Transverse colon (tissue), 4 donors: ENCODE results near the gene DKK3. TPM values are rescaled to one million over a fixed set of nuclear protein-coding genes. Genes with fewer than 3 reads are reported as not detected.
A peak's percentile ranks its signal among the peaks of the same experiment; 100 is the strongest.

Experiments used
- DNase-seq: peaks from one replicate; pipeline ENCODE4 v3.0.0-alpha.2; 2019
- H3K27ac ChIP-seq, 4 donors: fragments of 200-600 bp; sonication (generic); 2 replicates each; pipeline ENCODE4 v1.5.1; 2016 to 2018; ENCODE audit warnings: inconsistent platforms in 4 of 4
- H3K27me3 ChIP-seq: fragments of 200-600 bp; sonication (generic); 2 replicates; pipeline ENCODE4 v1.5.1; 2017; ENCODE audit warnings: inconsistent platforms
- H3K36me3 ChIP-seq, 4 donors: fragments of 200-600 bp; sonication (generic); 2 replicates each; pipeline ENCODE4 v1.5.1; 2017 to 2019; ENCODE audit warnings: inconsistent platforms in 4 of 4
- H3K4me1 ChIP-seq, 4 donors: fragments of 200-600 bp; sonication (generic); 2 replicates each; pipeline ENCODE4 v1.5.1; 2017 to 2020; ENCODE audit warnings: inconsistent platforms in 4 of 4
- H3K4me3 ChIP-seq, 4 donors: fragments of 200-600 bp; sonication (generic); 1 replicate in 1 of 4; 2 replicates in 3 of 4; pipeline versions ENCODE4 v1.5.1 to v1.6.1; 2017 to 2019; ENCODE audit warnings: inconsistent platforms in 4 of 4
- H3K9me3 ChIP-seq, 2 donors: fragments of 200-600 bp; sonication (generic); 2 replicates each; pipeline ENCODE4 v1.5.1; 2017 to 2019; ENCODE audit warnings: inconsistent platforms in 2 of 2
- EP300 ChIP-seq: sonication (generic); formaldehyde crosslinking; IDR thresholded peaks from one replicate; pipeline ENCODE4 v1.6.1; 2017; ENCODE audit warnings: antibody characterized with exemption, low read depth
- POLR2A ChIP-seq: fragments of 450-650 bp; IDR thresholded peaks from one replicate; pipeline ENCODE4 v1.6.1; 2016; ENCODE audit warnings: antibody characterized with exemption, mild to moderate bottlenecking, moderate library complexity
- POLR2AphosphoS5 ChIP-seq, 3 donors: sonication (generic); formaldehyde crosslinking; IDR thresholded peaks; one replicate each; pipeline ENCODE4 v1.6.1; 2016; ENCODE audit warnings: antibody characterized with exemption in 3 of 3
- WGBS, 2 donors: methylation state at CpG; one replicate each; pipeline ENCODE4 v1.1.5; 2018; ENCODE audit warnings: low coverage in 1 of 2; 5-methylcytosine and 5-hydroxymethylcytosine counted together
- in situ Hi-C, 4 donors: fragments of 200-750 bp; cut with MboI; loops; one replicate each; pipeline versions ENCODE4 v1.15.0 to v1.15.1; 2017; ENCODE audit warnings: low sequenced_read_pairs in 3 of 4, low pct_ligation_motif_present in 1 of 4, low pct_unique_long_range_greater_than_20kb in 1 of 4
- intact Hi-C: fragments of 100-400 bp; cut with DNase I; formaldehyde crosslinking; loops from one replicate; pipeline ENCODE4 v1.15.1; 2023; ENCODE audit warnings: low total_unique reads
- total RNA-seq, 4 donors: library from RNA; depleted of rRNA; stranded (reverse); fragments of >200 nt; gene quantifications; one replicate each; pipeline ENCODE4 v1.1.0, GENCODE V29; 2016
- TF ChIP-seq, protein P1 (sequence below), 5 experiments: fragments of 200-600 bp in 3 of 5; fragments of 450-650 bp in 2 of 5; sonication (generic) in 3 of 5; IDR thresholded peaks; 1 replicate in 2 of 5; 2 replicates in 3 of 5; pipeline ENCODE4 v1.5.1; 2016 to 2017; ENCODE audit warnings: antibody characterized with exemption in 5 of 5, inconsistent platforms in 3 of 5, mild to moderate bottlenecking in 2 of 5, moderate library complexity in 1 of 5

The DKK3 gene
- total RNA-seq, 4 donors from 2014 or later: 27.2 to 181 (median 40.1) TPM

DNA sequence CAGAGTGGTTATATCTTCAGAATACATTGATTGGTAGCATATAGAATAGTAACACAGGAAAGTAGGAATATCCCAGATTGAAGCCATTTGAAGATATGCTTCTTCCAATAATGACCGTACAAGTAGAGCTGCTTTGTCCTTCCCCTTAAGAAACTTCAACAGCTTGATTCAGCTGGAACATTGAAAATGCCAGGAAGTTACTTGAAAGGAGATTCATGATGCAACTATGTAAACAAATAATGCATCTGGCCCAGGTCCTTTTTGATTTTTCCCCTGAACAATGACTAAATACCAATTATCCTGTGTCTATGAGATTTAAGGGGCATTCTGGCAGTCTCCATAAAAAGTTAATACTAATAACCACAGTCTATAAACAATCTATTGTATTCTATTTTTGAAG is 3.0 kb downstream of the DKK3 start:
- TF ChIP-seq EP300 (no peak), POLR2AphosphoS5 (IDR thresholded peaks at IDR 0.05) (peak in 2 of 3 donors; percentile 62 to 70)
- H3K9me3 ChIP-seq: no peaks in the 10 kb centered on the region
- no peaks in the 10 kb centered on the region for H3K36me3 ChIP-seq
- WGBS, 2 donors: 25 to 78% methylated on average over 1 of the region's 1 CpG
- intact Hi-C loops (no loop called here), in situ Hi-C loops (no loop called here)
- peaks cover 55% of the 10 kb centered on the region for H3K27me3 ChIP-seq
- no peak overlapping the region for H3K4me3 ChIP-seq
- DNase-seq: no peak
- peaks cover 0 to 13% (median 11%) of the 10 kb centered on the region in 4 donors for H3K4me1 ChIP-seq
- peak overlapping the region in 2 of 4 donors; percentile 2 to 17 for H3K27ac ChIP-seq

DNA sequence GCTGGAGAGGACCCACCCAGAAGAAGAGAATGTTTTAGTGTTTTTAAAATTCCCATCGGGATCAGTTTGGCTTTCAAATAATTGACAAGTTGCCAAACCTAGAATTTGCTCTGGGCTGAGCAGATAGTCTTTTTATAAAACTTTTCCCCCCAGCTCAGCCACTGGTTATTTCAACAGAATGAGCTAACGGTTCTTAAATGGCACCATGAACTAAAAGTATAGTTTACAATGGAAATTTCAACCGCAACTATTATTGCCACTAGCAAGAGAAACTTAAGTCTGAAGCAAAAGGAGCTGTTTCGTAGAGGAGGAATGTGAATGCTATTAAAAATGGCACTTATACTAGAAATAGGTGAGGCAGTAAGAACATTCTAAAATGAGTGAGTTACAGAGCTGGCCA is 3.4 kb downstream of the DKK3 start:
- intact Hi-C loops: no loop called here
- TF ChIP-seq POLR2A (no peak), EP300 (no peak), POLR2AphosphoS5 (IDR thresholded peaks at IDR 0.05) (no peak)
- TF ChIP-seq, protein P1, sequence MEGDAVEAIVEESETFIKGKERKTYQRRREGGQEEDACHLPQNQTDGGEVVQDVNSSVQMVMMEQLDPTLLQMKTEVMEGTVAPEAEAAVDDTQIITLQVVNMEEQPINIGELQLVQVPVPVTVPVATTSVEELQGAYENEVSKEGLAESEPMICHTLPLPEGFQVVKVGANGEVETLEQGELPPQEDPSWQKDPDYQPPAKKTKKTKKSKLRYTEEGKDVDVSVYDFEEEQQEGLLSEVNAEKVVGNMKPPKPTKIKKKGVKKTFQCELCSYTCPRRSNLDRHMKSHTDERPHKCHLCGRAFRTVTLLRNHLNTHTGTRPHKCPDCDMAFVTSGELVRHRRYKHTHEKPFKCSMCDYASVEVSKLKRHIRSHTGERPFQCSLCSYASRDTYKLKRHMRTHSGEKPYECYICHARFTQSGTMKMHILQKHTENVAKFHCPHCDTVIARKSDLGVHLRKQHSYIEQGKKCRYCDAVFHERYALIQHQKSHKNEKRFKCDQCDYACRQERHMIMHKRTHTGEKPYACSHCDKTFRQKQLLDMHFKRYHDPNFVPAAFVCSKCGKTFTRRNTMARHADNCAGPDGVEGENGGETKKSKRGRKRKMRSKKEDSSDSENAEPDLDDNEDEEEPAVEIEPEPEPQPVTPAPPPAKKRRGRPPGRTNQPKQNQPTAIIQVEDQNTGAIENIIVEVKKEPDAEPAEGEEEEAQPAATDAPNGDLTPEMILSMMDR (IDR thresholded peaks at IDR 0.05): no peak
- no peak overlapping the region for H3K4me3 ChIP-seq
- H3K9me3 ChIP-seq: no peaks in the 10 kb centered on the region
- peaks cover 0 to 13% (median 11%) of the 10 kb centered on the region in 4 donors for H3K4me1 ChIP-seq
- peaks cover 52% of the 10 kb centered on the region for H3K27me3 ChIP-seq
- H3K27ac ChIP-seq: peak overlapping the region in 2 of 4 donors; percentile 2 to 17
- in situ Hi-C loops: no loop called here
- WGBS, 2 donors: 64 to 78% methylated on average over 4 of the region's 4 CpGs
- no peaks in the 10 kb centered on the region for H3K36me3 ChIP-seq
- no peak for DNase-seq

DNA sequence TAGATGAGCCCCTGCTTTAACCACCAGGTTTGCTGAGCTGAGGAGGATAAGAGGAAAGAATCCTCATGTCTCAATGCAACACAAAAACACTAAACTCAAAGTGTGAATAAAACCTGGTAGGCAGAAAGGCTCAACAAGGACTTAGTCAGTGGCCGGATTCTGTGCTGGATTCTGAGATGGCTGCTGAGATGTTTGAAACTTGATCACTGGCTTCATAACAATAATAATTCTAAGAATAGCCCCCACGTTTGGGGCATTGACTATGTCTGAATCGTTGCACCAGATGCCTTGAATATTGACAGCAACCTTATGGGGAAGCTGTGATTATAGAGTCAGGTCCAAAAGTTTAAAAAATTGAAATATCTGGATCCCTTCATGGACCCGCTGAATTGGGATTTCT is 4.6 kb downstream of the DKK3 start:
- Histone ChIP-seq H3K27ac (no peak overlapping the region), H3K9me3 (no peaks in the 10 kb centered on the region), H3K4me1 (peaks cover 0 to 11% (median 9%) of the 10 kb centered on the region in 4 donors), H3K4me3 (no peak overlapping the region), H3K36me3 (no peaks in the 10 kb centered on the region), H3K27me3 (peaks cover 41% of the 10 kb centered on the region)
- TF ChIP-seq, protein P1 (IDR thresholded peaks at IDR 0.05): no peak
- TF ChIP-seq EP300 (no peak), POLR2A (no peak), POLR2AphosphoS5 (IDR thresholded peaks at IDR 0.05) (no peak)
- DNase-seq: no peak
- 77 to 81% methylated on average over 4 of the region's 4 CpGs for WGBS, 2 donors
- intact Hi-C loops: no loop called here
- in situ Hi-C loops: no loop called here

DNA sequence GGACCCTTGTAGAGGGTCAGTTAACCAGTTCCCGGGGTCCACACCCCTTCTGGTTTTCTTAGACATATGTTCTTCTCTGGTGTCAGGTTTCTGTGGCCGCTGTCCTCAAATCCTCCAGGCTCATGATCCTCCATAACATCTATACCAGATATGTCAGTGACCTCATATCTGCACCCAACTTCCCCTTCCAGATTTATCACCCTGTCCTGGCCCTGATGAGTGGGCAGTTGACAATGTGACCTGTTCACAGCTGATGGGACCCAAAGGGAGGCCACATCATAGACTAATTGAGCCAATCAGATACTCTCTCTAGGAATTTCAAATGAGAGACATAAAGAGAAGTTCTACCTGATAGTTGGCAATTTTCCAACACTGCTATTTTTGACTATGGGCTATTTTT is 5.1 kb downstream of the DKK3 start:
- intact Hi-C loops: no loop called here
- no peak overlapping the region for H3K27ac ChIP-seq
- in situ Hi-C loops: no loop called here
- TF ChIP-seq, protein P1 (IDR thresholded peaks at IDR 0.05): no peak
- TF ChIP-seq EP300 (no peak), POLR2AphosphoS5 (IDR thresholded peaks at IDR 0.05) (no peak), POLR2A (no peak)
- H3K9me3 ChIP-seq: no peaks in the 10 kb centered on the region
- DNase-seq: no peak
- H3K4me3 ChIP-seq: no peak overlapping the region
- H3K36me3 ChIP-seq: no peaks in the 10 kb centered on the region
- 93% methylated on average over 2 of the region's 2 CpGs; no CpG with 5 or more reads in 1 of the 2 donors for WGBS, 2 donors
- H3K4me1 ChIP-seq: peaks cover 0 to 7% (median 4%) of the 10 kb centered on the region in 4 donors
- peaks cover 37% of the 10 kb centered on the region for H3K27me3 ChIP-seq

DNA sequence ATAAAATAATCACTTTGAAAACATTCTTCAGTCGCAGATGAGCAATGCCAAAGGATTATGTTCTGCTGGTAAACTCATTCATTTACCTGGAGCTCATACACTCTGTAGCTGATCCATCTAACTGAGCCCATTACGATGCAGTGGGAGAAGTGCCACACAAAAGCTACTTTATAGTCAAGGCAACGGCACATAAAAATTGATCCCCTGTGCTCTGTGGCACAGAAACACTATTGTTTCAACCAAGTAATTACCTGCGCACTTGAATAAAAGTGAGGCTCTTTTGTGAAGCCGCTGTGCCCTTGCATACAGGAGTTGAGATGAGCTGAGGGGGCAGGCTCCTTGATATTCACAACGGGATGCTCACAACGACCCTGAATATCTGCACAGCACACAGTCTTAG is 7.2 kb downstream of the DKK3 start:
- no peak overlapping the region for H3K4me3 ChIP-seq
- H3K27me3 ChIP-seq: peaks cover 15% of the 10 kb centered on the region
- TF ChIP-seq, protein P1 (IDR thresholded peaks at IDR 0.05): no peak
- TF ChIP-seq POLR2AphosphoS5 (IDR thresholded peaks at IDR 0.05): no peak
- no peak for TF ChIP-seq EP300
- TF ChIP-seq POLR2A: no peak
- in situ Hi-C loops (no loop called here), intact Hi-C loops (no loop called here)
- no peak overlapping the region for H3K27ac ChIP-seq
- no peaks in the 10 kb centered on the region for H3K4me1 ChIP-seq
- 50 to 57% methylated on average over 3 to 7 of the region's 7 CpGs for WGBS, 2 donors
- no peak for DNase-seq
- H3K9me3 ChIP-seq: no peaks in the 10 kb centered on the region
- no peaks in the 10 kb centered on the region for H3K36me3 ChIP-seq
